ENCODE results near the gene FOSL2.
"Not testable (repeated sequence)": the region's sequence is repeated elsewhere in the genome, so short reads cannot be mapped to it uniquely, and the experiment has no call there.

The FOSL2 gene

DNA sequence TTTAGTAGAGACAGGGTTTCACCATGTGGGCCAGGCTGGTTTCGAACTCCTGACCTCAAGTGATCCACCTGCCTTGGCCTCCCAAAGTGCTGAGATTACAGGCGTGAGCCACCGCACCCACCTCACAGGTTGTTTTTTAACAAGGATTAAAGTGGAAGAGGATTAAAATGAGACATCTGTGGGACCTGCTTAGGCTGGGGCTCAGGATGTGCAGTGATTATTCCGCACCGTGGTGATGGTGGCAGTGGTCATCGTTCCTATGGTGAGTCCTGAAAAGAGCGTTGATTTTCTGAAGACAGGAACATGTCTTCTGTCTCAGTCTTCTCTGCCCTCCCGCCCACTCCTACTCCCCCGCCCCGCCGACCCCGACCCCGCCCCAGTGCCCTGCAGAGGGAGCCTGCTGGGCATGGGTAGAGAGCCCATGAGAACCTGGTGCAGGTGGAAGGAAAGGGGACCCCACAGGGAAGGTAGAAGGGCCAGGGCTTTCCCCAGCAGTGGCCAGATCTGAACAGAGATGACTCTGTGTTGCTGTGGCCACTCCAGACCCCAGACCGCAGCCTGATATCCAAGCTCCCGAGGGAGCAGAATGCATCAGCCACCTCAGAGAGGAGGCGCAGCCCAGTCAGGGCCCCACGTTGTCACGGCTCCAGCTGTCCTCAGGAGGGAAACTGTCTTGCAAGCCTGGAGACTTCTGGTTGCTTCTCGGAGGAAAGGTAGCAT, 34.5 kb upstream of the FOSL2 start:
- no peak for DNase-seq (ENCODE audit: low read depth)

DNA sequence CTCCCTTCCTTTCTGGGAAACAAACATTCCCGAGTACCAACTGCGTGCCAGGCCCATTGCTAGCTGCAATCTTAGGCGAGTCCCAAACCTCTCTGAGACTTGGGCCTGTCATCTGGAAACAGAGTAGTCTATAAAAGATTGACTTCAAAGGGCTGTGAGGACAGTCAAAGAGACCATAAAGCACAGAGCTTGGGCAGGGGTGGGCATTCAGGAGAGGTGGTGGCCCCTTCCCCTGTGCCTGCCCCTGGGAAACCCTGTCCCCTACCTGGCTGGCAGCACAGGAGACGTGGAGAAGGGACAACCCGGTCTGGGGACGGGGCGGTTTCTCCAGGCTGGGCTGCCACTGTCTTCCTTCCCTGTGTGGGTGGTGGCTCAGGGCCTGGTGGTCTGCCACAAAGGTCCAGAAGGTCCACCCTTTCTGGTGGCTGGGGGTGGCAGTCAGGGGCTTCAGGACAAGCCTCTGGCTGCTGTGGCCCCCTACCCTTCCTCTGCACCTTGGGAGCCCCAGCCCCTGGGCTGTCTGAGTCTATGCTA, 33.9 kb upstream of the FOSL2 start:
- no peak for DNase-seq (ENCODE audit: low read depth)

DNA sequence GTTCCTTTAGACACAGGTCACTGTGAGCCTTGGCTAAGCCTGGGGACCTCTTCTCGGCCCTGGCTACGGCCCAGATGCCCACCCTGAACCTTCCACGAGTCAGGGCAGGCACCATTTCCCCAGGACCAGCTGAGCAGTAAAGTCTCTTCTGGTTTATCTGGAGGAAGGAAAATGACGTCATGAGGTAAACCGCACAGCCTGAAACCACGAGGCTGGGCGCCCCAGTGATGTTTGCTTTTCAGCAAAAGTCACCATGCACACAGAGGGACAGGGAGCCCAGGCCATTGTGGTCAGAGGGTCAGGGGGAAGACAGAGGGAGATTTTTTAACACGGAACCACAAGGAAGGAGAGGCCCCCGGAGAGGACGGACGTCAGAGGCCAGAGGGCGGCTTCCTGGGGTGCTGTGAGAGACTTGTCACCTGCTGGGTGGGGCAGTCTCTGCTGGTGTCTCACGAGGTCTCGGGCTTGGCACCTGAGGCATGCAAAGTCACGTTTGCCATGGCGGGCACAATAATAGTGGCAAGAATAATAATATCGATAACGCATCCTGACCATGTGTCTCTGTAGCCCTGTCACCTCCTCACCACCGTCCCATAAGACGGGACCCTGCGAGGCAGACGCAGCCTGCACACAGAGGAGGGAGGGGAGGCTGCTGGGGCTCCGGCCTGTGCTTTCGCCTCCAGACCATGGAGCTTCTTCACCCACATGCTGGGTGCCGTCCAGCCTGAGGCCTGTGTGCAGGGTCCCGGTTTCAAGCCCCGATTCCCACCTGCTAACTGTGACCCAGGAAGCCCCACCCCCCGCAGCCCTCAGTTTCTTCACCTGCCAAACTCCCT, 33.2 kb upstream of the FOSL2 start:
- peak; percentile 59 for DNase-seq (ENCODE audit: low read depth)

DNA sequence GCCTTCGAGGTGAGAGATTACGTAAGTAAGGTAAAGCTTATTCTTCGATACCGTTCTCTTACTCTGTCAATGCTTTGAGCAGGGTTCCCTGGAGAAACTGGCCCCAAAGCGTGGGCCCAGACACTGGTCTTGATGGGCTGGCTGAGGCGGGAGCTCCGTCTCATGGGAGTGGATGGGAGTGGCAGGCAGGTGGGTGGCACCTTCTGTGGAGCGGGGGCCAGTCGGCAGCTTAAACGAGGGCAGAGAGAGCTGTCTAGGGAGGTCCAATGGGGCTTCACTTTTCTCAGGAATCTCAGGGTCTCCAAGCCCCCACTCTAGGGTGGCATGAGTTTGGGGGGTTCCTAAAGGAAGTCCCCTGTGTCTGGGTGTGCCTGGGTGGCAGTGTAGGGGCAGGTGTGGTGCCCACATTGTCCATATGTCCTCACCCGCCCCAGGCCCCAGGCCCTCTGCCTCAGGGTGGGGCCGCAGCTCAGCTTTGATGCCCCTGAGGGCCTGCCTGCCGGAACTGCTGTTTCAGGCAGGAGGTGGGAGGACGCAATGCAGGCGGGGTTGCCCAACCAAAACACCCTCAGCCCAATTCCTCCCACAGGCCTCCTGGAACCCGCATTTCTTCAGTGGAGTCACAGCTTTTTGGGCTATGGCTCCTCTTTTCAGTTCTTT, 32.5 kb upstream of the FOSL2 start:
- DNase-seq (ENCODE audit: low read depth), result no peak

DNA sequence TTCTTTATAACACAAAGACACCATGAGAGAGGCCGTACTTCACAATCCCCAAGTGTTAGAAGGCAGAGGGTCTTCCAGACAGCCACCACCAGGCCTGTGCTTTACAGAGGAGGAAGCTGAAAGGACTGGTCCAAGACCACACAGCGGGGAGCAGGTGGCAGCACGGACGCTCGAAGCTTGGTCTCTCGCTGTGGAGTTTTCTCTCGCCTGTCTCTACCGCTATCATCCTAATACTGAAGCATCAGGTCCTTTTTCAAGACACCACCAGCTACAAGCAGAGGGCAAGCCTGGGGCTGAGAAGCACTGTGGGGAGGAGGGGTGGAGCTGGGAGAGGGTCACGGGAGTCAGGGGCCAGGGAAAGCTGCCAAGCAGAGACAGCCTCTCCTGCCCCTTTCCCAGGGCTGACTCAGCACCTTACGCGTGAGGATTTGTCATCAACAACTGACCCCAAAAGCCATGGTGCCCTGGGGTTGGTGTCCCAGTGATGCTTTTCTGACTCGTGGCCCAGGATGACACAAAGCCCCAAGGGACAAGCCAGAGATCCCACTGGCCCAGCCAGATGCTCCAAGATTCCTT, 31.9 kb upstream of the FOSL2 start:
- DNase-seq (ENCODE audit: low read depth), result no peak

DNA sequence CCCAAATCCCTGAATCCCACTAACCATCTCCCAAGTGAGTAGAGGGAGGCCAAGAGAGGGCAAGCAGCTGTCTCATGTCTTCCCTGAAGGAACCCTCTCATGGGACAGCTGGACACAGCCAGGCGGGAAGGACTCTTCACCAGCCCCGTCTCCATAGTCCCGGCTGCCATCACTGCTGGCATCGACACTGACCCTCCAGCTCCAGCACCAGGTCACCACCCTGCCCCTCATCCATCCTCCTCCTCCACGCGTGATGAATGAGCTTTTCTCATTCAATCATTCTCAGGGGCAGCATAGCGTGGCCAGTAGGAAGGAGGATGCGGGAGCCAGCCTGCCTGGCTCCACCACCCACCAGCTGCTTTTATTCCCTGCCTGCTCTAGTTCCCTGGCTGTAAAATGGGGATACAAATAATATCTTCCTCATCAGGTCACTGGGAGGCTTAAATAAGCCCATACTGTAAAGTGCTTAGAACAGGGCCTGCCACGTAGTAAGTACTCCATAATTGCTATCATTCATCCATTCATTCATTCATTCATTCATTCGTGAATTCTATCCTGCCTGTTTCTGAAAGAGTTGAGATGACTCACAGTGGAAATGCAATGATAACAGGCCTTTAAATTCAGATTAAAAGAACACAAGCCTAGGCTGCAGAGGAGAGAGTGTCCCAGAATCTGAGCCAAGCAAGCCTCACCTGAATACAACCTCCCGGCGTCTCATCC, 30.5 kb upstream of the FOSL2 start:
- no peak for DNase-seq (ENCODE audit: low read depth)

DNA sequence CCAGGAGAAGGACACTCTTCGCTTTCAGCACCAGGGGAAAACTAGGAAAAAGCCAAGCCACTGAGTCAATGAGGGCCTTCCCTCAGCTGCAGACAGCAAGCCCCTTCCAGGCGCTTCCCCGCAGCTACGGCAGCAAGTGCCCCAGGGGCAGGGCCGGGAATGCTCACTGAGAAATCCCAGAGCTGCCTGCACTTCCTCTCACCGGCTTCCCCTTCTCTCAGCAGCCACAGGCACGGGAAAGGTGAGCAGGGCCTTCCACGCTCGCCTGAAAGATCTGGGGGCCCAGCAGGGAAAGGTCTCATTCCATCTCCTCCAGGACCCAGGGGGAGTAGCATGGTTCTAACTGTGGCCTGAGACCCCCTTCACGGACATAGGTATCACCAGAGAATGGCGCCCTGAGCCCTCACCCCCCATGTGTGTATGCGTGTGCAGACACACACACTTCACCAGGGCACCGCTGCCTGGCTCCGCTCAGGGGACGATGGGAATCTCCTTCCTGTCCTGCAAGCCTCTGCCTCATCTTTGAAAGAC, 29.6 kb upstream of the FOSL2 start:
- DNase-seq (ENCODE audit: low read depth), result no peak

DNA sequence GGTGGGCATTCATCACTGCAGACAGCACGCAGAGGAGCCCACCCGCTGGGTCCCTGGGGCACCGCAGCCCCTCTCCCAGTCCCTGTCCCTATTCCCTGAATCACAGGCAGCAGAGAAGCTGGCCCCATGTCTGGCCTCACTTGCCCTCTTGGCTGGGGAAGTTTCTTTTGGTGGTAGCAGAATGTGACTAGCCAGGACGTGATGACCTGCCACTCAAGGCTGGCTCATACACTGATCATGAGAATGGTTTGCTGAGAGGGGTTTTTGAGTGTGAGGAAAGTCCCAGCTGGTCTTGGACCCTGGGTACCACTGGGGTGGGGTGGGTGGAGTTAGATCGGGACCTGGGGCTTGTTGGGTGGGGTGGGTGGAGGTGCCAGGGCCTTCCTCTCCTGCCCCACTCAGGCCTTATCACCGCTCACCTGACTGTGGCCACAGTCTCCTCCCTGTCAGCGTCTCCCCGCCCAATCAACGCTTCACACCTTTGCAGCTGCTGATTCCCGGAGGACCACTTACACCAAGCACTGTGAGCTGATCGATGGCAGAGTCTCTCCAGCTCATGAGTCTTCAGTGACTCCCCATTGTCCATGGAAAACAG, 28.9 kb upstream of the FOSL2 start:
- DNase-seq (ENCODE audit: low read depth), result no peak

DNA sequence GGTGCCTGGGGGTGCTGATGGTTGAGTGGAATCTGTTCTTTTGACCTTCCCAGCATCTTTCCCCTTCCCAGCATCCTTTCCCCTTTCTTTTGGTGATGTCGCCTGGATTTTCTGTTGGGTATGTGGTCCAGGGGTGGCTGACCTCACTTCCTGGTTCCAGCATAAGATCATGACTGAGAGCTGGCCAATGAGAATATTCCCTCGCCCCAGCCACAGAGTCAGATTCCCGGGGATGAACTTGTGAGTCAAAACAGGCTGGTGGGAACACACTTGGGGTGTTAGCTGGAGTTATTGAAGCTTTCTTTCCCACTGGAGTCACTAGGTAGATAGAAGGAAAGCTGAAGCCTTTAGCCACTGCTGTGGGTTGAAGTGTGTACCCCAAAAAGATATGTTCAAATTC, 28.0 kb upstream of the FOSL2 start:
- DNase-seq (ENCODE audit: low read depth), result no peak

DNA sequence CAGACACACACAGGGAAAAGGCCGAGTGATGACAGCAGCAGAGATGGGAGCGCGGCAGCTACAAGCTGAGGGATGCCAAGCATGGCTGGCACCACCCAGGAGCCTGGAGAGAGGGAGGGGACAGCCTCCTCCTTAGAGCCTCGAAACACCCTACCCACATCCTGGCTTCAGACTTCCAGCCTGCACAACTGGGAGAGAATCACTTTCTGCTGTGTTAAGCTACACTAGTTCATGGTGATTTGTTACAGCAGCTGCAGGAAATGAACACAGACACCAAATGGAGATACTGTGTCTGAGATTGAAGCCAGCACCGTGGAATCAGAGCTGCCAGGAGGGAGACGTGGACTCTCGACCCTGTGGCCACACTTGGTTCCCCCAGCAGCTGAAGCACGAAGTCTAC, 27.5 kb upstream of the FOSL2 start:
- no peak for DNase-seq (ENCODE audit: low read depth)

DNA sequence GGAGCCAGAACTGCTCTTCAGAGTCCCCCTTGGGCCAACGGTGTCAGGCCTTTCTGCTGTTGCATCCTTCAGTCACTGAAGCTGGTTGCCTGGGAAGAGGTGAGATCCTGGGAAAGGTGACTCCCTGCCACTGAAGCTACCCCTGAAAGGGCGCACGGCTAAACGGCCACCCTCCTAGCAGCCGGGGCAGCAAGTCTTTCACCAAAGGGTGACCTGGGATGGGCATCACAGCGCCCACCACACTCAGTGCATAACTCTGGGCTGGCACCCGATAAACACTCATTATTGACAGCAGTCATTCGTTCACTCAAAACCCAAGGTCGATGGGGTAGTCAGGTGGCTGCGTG, 26.5 kb upstream of the FOSL2 start:
- DNase-seq (ENCODE audit: low read depth), result no peak

DNA sequence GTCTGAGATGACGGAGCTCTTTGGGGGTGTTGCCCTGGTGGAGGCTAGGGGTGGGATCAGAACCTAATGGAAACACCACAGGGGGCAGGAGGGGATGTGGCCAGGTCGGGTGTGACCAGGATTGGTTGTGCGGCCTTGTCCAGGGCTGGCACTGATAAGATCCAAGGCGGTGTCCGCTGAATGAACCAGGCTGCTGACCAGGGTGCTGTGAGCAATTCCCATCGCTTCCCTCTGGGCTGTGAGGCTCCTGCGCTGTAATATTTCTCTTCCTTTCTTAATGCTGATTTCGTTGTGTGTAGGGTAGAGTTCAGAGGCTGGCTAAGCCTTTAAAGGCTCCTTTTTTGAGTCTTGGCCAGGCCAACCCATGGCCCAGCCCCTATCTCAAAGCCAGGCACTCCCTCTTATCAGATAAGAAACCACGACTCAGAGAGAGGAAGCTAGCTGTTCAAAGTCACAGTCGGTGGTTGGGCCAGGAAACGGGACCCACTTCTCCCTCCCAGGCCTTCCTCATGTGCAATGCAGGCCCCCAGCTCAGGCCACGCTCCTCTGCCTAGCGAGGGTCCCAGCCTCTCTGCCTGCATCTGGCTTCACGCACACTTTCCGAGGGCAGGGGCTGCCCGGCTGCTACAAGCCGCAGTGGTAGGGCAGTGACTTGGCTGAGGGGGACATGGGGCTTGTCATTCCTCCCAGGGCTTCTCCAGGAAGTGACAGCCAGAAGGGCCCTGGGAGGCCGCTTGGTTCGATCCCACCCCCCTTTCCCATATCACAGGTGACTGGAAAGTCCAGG, 26.0 kb upstream of the FOSL2 start:
- peak; percentile 42 for DNase-seq (ENCODE audit: low read depth)

DNA sequence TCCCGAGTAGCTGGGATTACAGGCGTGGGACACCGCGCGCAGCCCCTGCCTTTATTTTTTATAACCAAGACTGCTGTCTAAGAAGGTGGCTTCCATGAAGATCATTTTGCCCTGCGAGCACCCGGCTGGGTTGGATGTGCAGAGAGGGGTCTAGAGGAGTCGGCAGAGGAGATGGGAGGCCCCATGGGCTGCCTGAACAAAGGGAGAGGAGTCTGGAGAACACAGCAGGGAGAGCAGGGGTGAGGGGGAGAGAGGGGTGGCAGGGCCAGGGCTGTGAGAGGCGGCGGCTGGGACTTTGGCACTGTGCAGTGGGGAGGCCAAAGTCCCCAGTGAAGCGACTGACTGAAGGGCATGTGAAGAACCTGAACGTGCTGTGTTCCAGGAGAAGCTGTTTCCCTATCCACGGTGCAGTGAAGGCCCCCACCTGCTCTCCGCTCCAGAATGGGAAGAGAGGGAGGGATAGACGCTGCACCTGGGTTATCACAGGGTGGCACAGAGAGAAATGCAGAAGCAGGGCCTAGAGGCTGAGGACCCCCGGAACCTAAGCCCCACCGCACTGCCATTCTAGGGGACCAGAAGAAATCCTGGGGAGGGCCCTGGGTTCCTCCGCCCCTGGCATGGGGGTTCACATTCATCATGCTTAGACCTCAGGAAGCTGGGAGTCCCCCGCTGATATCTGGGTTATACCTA, 24.8 kb upstream of the FOSL2 start:
- no peak for DNase-seq (ENCODE audit: low read depth)

DNA sequence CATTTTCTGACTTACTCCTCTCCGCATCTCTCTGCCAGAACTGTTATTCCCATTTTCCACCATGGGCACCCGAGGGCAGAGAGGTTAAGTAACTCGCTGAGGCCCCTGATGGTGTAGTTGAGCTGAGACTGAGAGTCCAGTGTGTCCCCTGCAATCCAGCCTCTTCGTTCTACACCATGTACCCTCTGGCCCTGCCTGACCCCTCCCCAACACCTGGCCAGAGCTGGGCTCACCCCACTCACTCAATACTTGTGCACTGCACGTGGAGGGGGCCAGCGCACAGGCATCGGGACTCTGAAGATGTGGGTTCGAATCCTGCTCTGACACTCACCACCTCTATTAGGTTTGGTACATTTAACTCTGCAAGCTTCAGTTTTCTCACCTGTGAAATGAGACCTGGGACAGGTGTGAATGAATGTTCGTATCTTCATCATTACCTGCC, 24.3 kb upstream of the FOSL2 start:
- DNase-seq (ENCODE audit: low read depth), result no peak

DNA sequence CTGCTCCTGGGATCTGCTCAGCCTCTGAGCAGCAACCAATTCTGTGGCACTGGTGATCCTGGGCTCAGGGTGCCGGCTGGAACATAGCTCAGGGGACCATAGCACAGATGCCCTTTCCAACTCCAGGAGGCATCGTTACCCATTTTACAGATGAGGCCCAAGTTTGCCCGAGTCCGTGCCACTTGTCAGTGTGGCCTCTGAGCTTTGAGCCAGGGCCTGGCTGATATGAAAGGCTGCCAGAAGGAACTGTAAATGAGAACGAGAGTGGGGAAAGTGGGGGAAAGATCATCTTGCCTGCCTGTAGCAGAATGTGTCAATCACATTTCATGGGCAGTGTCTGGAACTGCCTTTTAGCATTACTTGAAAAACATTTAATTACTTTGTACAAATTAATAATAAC, 23.3 kb upstream of the FOSL2 start:
- no peak for DNase-seq (ENCODE audit: low read depth)

DNA sequence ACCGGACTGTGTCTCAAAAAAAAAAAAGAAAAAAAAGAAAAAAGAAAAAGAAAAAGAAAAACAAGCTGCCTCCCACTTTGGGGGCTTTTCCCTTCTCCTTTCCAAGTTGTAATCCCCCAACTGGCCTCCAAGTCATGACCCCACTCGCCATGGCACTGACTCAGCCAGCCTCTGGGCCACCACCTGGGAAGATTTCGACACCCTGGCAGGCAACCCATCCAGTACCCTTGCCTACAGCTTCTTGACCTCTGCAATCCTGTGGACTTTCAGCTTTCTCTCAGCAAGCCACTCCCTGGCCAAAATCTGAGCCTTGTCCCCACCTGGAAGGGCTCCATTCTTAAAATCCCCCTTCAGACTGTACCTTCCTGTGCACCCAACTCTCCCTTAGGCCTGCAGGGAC, 22.3 kb upstream of the FOSL2 start:
- DNase-seq (ENCODE audit: low read depth), result no peak

DNA sequence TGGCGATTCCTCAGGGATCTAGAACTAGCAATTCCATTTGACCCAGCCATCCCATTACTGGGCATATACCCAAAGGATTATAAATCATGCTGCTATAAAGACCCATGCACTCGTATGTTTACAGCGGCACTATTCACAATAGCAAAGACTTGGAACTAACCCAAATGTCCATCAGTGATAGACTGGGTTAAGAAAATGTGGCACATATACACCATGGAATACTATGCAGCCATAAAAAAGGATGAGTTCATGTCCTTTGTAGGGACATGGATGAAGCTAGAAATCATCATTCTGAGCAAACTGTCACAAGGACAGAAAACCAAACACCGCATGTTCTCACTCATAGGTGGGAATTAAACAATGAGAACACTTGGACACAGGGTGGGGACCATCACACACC, 20.9 kb upstream of the FOSL2 start:
- DNase-seq (ENCODE audit: low read depth), result not testable (repeated sequence)

DNA sequence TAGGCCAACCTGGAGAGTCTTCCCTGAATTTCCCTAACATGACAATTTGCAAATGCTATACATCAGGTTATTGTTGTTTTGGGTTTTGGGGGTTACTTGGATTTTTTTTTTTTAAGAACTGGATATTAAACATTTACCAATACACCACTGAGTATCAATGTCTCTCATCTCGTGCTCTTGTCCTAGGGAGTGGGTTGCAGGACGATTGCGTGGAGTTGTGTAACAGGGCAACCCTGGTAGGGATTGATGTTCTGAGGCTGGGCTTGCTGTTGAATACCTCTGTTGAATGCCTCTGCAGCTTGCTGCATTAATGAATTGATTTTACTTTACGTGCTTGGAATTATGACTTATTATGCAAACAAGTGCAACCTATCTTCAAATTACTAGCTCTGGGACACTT, 18.8 kb upstream of the FOSL2 start:
- DNase-seq (ENCODE audit: low read depth), result no peak

DNA sequence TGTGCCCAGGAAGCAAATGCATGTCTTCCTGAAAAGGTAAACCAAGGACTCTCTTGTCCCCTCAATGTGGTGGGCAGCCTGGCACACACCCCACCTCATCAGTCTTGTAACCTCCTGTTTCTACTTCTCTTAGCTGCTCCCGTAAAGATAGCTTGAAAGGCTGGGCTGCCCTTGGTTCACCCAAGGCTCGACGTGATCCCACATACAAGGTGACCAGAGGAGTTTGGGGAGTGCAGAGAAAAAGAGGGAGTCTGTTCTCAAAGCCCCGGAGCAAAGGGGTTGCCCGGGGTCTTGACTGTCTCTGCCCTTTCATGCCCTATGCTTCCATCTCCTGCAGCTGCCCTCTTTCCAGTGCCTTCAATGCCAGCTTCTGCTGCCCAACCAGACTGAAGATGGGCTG, 18.3 kb upstream of the FOSL2 start:
- DNase-seq (ENCODE audit: low read depth), result no peak

DNA sequence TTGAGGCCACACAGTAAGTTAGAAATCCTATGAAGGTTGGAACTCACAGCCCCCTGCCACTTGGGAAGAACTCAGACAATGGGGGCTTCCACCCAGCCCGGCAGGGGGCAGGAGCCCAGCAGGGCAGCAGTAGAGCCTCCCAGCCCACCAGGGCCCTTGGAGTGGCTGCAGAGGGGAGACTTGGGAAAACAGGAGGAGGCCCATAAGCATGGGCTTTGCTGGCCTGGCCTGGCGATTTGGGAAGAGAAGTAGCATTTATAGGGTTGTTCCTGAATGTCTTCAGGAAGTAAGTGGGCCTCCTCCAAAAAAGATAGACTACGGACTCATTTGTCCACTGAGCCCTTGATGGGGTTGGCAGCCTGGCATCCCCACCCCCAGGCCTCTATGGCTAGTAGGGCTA, 17.4 kb upstream of the FOSL2 start:
- DNase-seq (ENCODE audit: low read depth), result no peak

All from activated T-cell treated with anti-CD3 and anti-CD28 coated beads for 1 hour (primary cell).